ENCODE measurements around the gene ADCK1. TPM values are rescaled to one million over a fixed set of nuclear protein-coding genes. Genes with fewer than 3 reads are reported as not detected.
"Not testable (repeated sequence)": the region's sequence is repeated elsewhere in the genome, so short reads cannot be mapped to it uniquely, and the experiment has no call there.

ADCK1 gene
- total RNA-seq, 4 donors from 2014 or later, result 4.4 to 9.4 (median 7.5) TPM

DNA sequence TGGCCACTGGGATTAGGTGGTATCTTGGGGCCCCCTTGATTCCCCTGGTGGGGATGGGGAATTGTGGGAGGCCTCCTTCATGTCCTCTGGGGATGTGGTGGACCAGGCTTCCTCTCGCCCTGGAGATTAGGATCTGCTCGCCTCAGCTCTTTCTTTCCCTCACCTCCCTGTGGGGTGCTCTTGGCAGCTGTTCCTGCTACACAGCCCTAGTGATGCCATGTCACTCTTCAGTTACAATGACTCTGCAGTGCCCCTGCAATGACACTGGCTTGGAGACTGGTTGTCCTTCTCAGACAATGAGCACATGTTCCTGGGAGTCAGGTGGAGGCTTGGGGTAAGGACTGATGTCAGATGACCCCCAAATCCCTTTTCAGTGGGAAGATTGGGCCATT is 83.9 kb downstream of the ADCK1 start:
- Histone ChIP-seq H3K4me1 (peaks cover 0 to 6% (median 0%) of the 10 kb centered on the region in 4 donors), H3K27ac (no peak overlapping the region), H3K27me3 (no peaks in the 10 kb centered on the region), H3K36me3 (peaks cover 0 to 25% (median 0%) of the 10 kb centered on the region in 3 donors), H3K4me3 (no peak overlapping the region), H3K9me3 (no peaks in the 10 kb centered on the region)
- no peak for DNase-seq (ENCODE audit: low spot score in 2 of 2)
- TF ChIP-seq EP300 (IDR thresholded peaks at IDR 0.05) (no peak), POLR2A (IDR thresholded peaks at IDR 0.05) (no peak)
- TF ChIP-seq, protein P1, sequence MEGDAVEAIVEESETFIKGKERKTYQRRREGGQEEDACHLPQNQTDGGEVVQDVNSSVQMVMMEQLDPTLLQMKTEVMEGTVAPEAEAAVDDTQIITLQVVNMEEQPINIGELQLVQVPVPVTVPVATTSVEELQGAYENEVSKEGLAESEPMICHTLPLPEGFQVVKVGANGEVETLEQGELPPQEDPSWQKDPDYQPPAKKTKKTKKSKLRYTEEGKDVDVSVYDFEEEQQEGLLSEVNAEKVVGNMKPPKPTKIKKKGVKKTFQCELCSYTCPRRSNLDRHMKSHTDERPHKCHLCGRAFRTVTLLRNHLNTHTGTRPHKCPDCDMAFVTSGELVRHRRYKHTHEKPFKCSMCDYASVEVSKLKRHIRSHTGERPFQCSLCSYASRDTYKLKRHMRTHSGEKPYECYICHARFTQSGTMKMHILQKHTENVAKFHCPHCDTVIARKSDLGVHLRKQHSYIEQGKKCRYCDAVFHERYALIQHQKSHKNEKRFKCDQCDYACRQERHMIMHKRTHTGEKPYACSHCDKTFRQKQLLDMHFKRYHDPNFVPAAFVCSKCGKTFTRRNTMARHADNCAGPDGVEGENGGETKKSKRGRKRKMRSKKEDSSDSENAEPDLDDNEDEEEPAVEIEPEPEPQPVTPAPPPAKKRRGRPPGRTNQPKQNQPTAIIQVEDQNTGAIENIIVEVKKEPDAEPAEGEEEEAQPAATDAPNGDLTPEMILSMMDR (IDR thresholded peaks at IDR 0.05), result no peak
- 83 to 94% methylated on average over 2 of the region's 2 CpGs for WGBS, 2 donors

DNA sequence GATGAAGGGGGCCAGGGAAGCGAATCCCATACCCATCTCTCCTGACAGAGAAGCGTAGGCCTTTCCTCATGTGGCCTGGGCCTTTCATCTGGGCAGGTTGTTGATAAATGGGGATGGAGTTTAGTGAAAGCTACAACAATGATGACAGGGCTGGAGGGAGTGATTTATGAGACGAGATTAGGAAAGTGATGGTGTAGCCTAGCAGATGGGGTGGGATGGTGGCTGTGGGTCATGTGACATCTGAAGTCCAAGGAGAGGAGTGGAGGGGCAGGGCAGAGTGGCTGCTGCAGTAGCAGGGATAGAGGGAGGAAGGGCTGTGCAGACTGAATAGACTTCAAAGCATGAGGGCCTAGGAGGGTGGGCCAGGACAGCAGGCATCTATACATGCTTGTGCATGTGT is 85.5 kb downstream of the ADCK1 start:
- H3K9me3 ChIP-seq, result peaks cover 0 to 6% (median 0%) of the 10 kb centered on the region in 4 donors
- no peak overlapping the region for H3K27ac ChIP-seq
- TF ChIP-seq, protein P1 (IDR thresholded peaks at IDR 0.05), result no peak
- TF ChIP-seq POLR2A (IDR thresholded peaks at IDR 0.05) (no peak), EP300 (IDR thresholded peaks at IDR 0.05) (no peak)
- H3K4me3 ChIP-seq, result no peak overlapping the region
- no peaks in the 10 kb centered on the region for H3K27me3 ChIP-seq
- no peak for DNase-seq (ENCODE audit: low spot score in 2 of 2)
- H3K36me3 ChIP-seq, result peaks cover 0 to 41% (median 0%) of the 10 kb centered on the region in 3 donors
- 90 to 97% methylated on average over 3 of the region's 3 CpGs for WGBS, 2 donors
- peaks cover 0 to 6% (median 0%) of the 10 kb centered on the region in 4 donors for H3K4me1 ChIP-seq

DNA sequence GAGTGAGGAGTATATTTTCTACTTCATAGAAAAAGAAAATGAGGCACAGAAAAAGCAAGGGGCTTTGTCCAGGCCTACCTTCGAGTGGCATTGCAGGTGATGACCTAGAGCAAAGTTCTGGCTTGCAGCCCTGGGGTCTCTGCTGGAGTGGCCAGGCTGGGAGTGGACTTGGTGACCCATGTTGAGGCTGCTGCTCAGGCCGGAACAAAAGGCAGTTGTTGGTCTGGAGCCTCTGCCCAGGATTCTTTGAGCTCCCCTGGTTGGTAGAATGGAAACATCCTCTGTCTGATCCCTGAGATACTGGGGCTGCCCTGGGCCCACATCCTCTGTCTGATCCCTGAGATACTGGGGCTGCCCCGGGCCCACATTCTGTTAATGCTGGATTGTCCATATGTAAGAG is 86.1 kb downstream of the ADCK1 start:
- 85 to 86% methylated on average over 3 of the region's 3 CpGs for WGBS, 2 donors
- H3K27ac ChIP-seq, result no peak overlapping the region
- TF ChIP-seq EP300 (IDR thresholded peaks at IDR 0.05) (no peak), POLR2A (IDR thresholded peaks at IDR 0.05) (no peak)
- no peak overlapping the region for H3K4me3 ChIP-seq
- DNase-seq (ENCODE audit: low spot score in 2 of 2), result no peak
- H3K4me1 ChIP-seq, result peaks cover 0 to 6% (median 0%) of the 10 kb centered on the region in 4 donors
- no peaks in the 10 kb centered on the region for H3K27me3 ChIP-seq
- peaks cover 0 to 7% (median 0%) of the 10 kb centered on the region in 4 donors for H3K9me3 ChIP-seq
- peaks cover 0 to 47% (median 0%) of the 10 kb centered on the region in 3 donors for H3K36me3 ChIP-seq

DNA sequence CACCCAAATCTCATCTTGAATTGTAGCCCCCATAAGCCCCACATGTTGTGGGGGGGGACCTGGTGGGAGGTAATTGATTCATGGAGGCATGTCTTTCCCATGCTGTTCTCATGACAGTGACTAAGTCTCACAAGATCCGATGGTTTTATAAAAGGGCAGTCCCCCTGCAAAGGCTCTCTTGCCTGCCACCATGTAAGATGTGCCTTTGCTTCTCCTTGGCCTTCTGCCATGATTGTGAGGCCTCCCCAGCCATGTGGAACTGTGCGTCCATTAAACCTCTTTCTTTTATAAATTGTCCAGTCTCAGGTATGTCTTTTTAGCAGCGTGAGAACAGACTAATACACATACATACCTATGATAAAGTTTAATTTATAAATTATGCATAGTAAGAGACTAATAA is 89.0 kb downstream of the ADCK1 start:
- H3K27me3 ChIP-seq; H3K4me1 ChIP-seq; H3K9me3 ChIP-seq; H3K27ac ChIP-seq; H3K4me3 ChIP-seq; DNase-seq (ENCODE audit: low spot score in 2 of 2): not testable (repeated sequence)
- peaks cover 0 to 61% (median 0%) of the 10 kb centered on the region in 3 donors for H3K36me3 ChIP-seq
- 100% methylated on average over 3 of the region's 3 CpGs for WGBS, 2 donors

DNA sequence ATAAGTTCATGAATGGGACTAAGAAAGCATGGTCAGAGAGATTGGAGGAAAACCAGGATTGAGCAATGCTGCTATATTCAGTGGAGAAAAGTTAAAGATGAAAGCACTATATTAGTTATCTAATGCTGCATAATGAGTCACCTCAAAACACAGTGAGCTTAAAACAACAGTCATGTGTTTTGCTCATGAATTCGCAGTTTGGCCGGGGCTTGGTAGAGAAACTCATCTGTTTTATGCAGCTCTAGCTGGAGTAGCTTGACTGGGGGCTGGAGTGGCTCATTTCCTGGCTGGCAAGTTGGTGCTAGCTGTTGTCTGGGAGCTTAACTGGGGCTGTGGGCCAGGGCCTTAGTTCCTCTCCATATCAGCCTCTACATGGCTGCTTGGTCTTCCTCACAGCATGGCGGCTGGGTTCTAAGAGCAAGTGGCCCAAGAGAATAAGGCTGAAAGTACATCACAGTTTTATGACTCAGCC is 90.1 kb downstream of the ADCK1 start:
- WGBS, 2 donors, result 81 to 84% methylated on average over 3 of the region's 3 CpGs
- Histone ChIP-seq H3K4me3 (no peak overlapping the region), H3K4me1 (no peaks in the 10 kb centered on the region), H3K9me3 (peaks cover 0 to 7% (median 0%) of the 10 kb centered on the region in 4 donors), H3K27me3 (no peaks in the 10 kb centered on the region), H3K27ac (no peak overlapping the region), H3K36me3 (peaks cover 0 to 61% (median 0%) of the 10 kb centered on the region in 3 donors)
- TF ChIP-seq POLR2A (IDR thresholded peaks at IDR 0.05) (no peak), EP300 (IDR thresholded peaks at IDR 0.05) (no peak)
- TF ChIP-seq, protein P1 (IDR thresholded peaks at IDR 0.05), result no peak
- DNase-seq (ENCODE audit: low spot score in 2 of 2), result no peak

DNA sequence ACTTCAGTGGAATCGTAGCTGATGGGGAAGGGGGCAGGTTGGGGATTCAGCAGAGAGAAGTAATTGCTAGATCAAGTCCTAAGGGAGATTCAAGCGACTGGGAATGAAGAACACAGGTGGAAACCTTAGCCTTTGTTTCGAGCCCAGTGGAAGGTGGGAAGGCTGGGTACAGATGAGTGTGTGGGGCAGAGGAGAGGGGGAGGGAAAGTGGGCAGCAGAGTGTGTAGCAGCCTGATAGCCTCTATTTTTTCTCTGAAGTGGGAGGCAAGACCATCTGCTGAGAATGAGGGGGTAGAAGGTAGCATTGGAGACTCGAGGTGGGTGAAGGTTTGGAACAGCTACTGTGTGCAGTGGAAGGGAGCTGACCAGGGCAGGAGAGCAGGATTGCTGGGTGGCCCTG is 91.0 kb downstream of the ADCK1 start:
- no peak for DNase-seq (ENCODE audit: low spot score in 2 of 2)
- WGBS, 2 donors, result 71 to 87% methylated on average over 4 of the region's 4 CpGs
- H3K27me3 ChIP-seq, result no peaks in the 10 kb centered on the region

More for the DNA sequence above, 91.0 kb downstream of the ADCK1 start:
- Histone ChIP-seq H3K4me1 (no peaks in the 10 kb centered on the region), H3K9me3 (peaks cover 0 to 7% (median 0%) of the 10 kb centered on the region in 4 donors), H3K27ac (no peak overlapping the region), H3K36me3 (peaks cover 0 to 61% (median 0%) of the 10 kb centered on the region in 3 donors), H3K4me3 (no peak overlapping the region)
- TF ChIP-seq, protein P1 (IDR thresholded peaks at IDR 0.05), result no peak
- TF ChIP-seq POLR2A (IDR thresholded peaks at IDR 0.05) (no peak), EP300 (IDR thresholded peaks at IDR 0.05) (no peak)
